Thoracic aorta (tissue), 2 donors: ENCODE measurements around the gene GPR160. TPM values are rescaled to one million over a fixed set of nuclear protein-coding genes. Genes with fewer than 3 reads are reported as not detected.
A peak's percentile ranks its signal among the peaks of the same experiment; 100 is the strongest.

ENCODE experiments used
- ATAC-seq: fragments of 150-250 bp; one replicate; pipeline ENCODE4 v1.8.0; 2017; ENCODE audit warnings: low read depth; ENCODE audit not compliant: insufficient number of reproducible peaks, low FRiP score
- DNase-seq: peaks from one replicate; pipeline ENCODE4 v3.0.0-alpha.2; 2020; ENCODE audit warnings: low spot score
- H3K27ac ChIP-seq, 2 donors: fragments of 200-600 bp; sonication (generic); 1 replicate in 1 of 2; 2 replicates in 1 of 2; pipeline ENCODE4 v1.5.1; 2016; ENCODE audit warnings: mild to moderate bottlenecking in 2 of 2, moderate library complexity in 2 of 2
- H3K27me3 ChIP-seq: fragments of 200-600 bp; sonication (generic); replicated peaks from 2 replicates; pipeline ENCODE4 v1.6.0; 2016; ENCODE audit warnings: mild to moderate bottlenecking; ENCODE audit not compliant: insufficient read depth
- H3K36me3 ChIP-seq: fragments of 200-600 bp; sonication (generic); one replicate; pipeline ENCODE4 v1.5.1; 2016
- H3K4me1 ChIP-seq, 2 donors: fragments of 200-600 bp; sonication (generic); 1 replicate in 1 of 2; 2 replicates in 1 of 2; pipeline versions ENCODE4 v1.5.1 to v1.6.0; 2016; ENCODE audit warnings: low read depth in 2 of 2, mild to moderate bottlenecking in 1 of 2; ENCODE audit not compliant: control insufficient read depth in 1 of 2
- H3K4me3 ChIP-seq: fragments of 200-600 bp; sonication (generic); 2 replicates; pipeline ENCODE4 v1.5.1; 2016; ENCODE audit warnings: mild to moderate bottlenecking
- H3K9me3 ChIP-seq: fragments of 200-600 bp; sonication (generic); 2 replicates; pipeline ENCODE4 v1.5.1; 2016
- total RNA-seq, 2 donors: library from RNA; depleted of rRNA; stranded (reverse); fragments of >200 nt; gene quantifications; one replicate each; pipeline versions ENCODE4 v1.1.0 to v1.2.3, GENCODE V29; 2016
- TF ChIP-seq, protein P1 (sequence below): fragments of 200-600 bp; sonication (generic); IDR thresholded peaks from one replicate; pipeline ENCODE4 v1.5.1; 2019; ENCODE audit warnings: antibody characterized with exemption

The GPR160 gene
- total RNA-seq, 2 donors from 2014 or later = 2.2 to 2.3 TPM

DNA sequence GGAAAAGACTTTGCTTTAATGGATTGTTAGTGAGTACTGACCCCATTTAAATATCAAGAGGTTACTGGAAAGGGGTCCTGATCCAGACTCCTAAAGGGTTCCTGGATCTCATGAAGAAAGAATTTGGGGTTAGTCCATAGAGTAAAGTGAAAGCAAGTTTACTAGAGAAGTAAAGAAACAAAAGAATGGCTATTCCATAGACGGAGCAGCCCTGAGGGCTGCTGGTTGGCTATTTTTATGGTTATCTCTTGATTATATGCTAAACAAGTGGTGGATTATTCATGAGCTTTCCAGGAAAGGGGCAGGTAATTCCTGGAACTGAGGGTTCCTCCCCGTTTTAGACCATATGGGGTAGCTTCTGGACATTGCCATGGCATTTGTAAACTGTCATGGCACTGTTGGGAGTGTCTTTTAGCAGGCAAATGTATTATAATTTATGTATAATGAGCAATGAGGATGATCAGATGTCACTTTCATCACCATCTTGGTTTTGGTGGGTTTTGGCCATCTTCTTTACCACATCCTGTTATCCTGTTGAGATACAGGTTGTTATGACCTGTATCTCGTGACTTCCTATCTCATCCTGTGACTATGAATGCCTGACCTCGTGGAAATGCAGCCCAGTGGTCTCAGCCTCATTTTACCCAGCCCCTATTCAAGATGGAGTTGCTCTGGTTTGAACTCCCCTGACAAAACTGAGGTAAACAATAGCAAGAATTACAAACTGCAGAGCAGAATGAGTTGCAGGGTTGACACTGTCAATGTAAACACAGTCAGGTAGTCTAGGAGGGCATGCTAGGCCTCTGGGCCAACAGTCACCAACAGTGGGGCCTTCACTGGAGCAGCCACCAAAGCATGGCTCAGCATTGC is 10.3 kb upstream of the GPR160 start:
- no peak for ATAC-seq

DNA sequence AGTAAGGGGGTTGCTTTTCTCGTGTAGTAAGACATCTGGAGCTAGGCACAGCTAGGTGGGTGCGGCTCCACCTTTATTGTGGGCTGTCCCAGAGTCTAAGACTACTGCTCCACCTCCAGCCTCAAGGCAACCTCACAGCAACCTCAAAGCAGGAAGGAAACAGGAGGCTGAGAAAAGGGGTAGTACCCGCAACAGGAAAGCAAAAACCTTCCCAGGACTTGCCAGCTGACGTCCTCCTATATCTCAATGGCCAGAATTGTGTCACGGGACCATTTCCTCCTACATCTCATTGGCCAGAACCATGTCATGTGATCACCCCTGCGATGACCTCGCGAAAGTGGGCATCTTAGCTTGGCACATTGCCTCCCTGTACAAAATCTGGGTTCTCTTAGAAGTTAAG is 4.3 kb upstream of the GPR160 start:
- no peak for ATAC-seq
- Histone ChIP-seq H3K27ac (no peak overlapping the region), H3K9me3 (no peaks in the 10 kb centered on the region), H3K4me1 (peaks cover 4 to 12% of the 10 kb centered on the region in 2 donors), H3K4me3 (no peak overlapping the region), H3K36me3 (no peaks in the 10 kb centered on the region), H3K27me3 (no peaks in the 10 kb centered on the region)
- TF ChIP-seq, protein P1, sequence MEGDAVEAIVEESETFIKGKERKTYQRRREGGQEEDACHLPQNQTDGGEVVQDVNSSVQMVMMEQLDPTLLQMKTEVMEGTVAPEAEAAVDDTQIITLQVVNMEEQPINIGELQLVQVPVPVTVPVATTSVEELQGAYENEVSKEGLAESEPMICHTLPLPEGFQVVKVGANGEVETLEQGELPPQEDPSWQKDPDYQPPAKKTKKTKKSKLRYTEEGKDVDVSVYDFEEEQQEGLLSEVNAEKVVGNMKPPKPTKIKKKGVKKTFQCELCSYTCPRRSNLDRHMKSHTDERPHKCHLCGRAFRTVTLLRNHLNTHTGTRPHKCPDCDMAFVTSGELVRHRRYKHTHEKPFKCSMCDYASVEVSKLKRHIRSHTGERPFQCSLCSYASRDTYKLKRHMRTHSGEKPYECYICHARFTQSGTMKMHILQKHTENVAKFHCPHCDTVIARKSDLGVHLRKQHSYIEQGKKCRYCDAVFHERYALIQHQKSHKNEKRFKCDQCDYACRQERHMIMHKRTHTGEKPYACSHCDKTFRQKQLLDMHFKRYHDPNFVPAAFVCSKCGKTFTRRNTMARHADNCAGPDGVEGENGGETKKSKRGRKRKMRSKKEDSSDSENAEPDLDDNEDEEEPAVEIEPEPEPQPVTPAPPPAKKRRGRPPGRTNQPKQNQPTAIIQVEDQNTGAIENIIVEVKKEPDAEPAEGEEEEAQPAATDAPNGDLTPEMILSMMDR = no peak
- no peak for DNase-seq

More for the DNA sequence above, 10.3 kb upstream of the GPR160 start:
- Histone ChIP-seq H3K27me3 (no peaks in the 10 kb centered on the region), H3K9me3 (no peaks in the 10 kb centered on the region), H3K36me3 (no peaks in the 10 kb centered on the region), H3K27ac (no peak overlapping the region), H3K4me1 (no peaks in the 10 kb centered on the region), H3K4me3 (no peak overlapping the region)
- DNase-seq = no peak
- TF ChIP-seq, protein P1 = no peak

DNA sequence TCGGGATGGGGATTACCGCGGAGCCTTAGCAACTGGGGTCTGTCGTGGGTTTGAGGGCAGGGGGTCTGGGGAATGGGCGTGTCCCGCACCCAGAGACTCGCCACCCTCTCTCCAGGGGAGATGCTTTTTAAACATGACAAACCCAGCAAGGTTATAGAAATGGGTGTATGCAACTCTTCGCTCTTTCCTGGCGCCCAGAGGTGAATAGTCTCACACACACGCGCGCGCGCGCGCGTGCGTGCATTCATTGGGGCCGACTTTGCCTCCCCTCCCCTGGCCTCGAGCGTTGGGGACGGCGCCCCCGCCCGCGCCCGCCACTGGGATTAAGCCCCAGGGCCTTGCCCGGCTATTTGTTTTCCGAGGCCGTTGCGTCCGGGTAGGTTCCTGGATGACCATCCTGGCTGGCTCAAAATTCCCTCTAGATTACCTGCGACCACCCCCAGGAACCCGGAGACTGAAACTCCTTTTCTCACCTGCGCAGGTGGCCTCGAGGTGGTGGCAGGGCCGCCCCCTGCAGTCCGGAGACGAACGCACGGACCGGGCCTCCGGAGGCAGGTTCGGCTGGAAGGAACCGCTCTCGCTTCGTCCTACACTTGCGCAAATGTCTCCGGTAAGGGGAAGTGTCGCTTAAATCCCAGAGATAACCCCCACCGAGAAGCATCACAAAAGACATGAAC is 777 bp downstream of the GPR160 start:
- DNase-seq (no peak), ATAC-seq (no peak)
- no peaks in the 10 kb centered on the region for H3K36me3 ChIP-seq
- H3K9me3 ChIP-seq = no peaks in the 10 kb centered on the region
- no peak overlapping the region for H3K27ac ChIP-seq
- TF ChIP-seq, protein P1 = no peak
- H3K27me3 ChIP-seq = no peaks in the 10 kb centered on the region
- H3K4me3 ChIP-seq = peak overlapping the region; percentile 68
- peaks cover 4 to 16% of the 10 kb centered on the region in 2 donors for H3K4me1 ChIP-seq

DNA sequence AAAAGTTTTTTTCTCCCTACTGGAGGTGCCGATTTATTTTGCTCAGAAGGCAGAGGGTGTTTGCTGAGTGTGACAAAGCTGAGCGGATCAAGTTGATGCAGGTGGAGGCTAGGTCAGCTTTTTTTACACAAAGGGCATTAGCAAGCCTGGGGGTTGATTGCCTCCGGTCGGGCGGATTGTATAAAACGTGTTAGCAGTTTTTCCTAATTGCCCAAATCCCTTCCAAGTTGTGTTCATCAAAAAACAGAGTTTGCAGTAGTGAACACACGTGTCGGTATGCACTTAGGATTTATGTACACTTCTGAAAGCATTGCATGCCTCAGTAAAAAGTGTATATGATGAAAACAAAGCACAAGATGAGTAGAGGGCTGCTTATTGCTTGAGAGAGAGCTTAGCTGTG is 2.6 kb downstream of the GPR160 start:
- Histone ChIP-seq H3K27me3 (no peaks in the 10 kb centered on the region), H3K27ac (no peak overlapping the region)

DNA sequence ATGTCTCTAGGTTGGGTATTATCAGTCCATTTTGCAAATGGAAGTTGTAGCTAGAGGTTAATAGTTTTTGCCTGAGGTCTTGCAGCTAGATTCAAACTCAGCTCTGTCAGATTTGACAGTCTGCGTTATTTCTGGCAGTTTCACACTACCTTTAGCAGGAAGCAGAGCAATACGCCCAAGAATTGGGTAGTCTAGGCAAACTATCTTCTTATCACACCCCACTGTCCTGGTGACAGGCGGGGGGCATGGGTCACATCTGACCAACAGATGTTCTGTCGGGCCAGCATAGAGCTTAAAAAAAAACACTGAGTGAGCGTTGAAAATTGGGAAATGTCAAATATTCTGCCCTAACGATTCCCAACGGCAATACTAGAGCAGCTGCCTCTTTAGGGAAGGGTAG is 5.7 kb downstream of the GPR160 start:
- Histone ChIP-seq H3K9me3 (no peaks in the 10 kb centered on the region), H3K36me3 (no peaks in the 10 kb centered on the region), H3K4me3 (no peak overlapping the region), H3K27me3 (no peaks in the 10 kb centered on the region), H3K4me1 (peaks cover 0 to 3% of the 10 kb centered on the region in 2 donors), H3K27ac (no peak overlapping the region)
- TF ChIP-seq, protein P1 = no peak
- DNase-seq = no peak
- ATAC-seq = no peak

More for the DNA sequence above, 2.6 kb downstream of the GPR160 start:
- Histone ChIP-seq H3K9me3 (no peaks in the 10 kb centered on the region), H3K36me3 (no peaks in the 10 kb centered on the region), H3K4me1 (peaks cover 4 to 16% of the 10 kb centered on the region in 2 donors), H3K4me3 (no peak overlapping the region)
- TF ChIP-seq, protein P1 = no peak
- ATAC-seq (no peak), DNase-seq (no peak)
